WERI-Rb-1 (cell line): Measurements from ENCODE around the gene KCNAB1.

Experiments
- DNase-seq: peaks from one replicate; pipeline ENCODE4 v3.0.0-alpha.2; 2020
- H3K27ac ChIP-seq: fragments of 250-450 bp; sonication (Bioruptor Pico); 2 replicates; pipeline ENCODE4 v1.5.1; 2020; ENCODE audit warnings: mild to moderate bottlenecking, moderate library complexity
- H3K27me3 ChIP-seq: fragments of 250-450 bp; sonication (Bioruptor Pico); 2 replicates; pipeline ENCODE4 v1.5.1; 2021; ENCODE audit warnings: mild to moderate bottlenecking, low read depth, moderate library complexity; ENCODE audit not compliant: insufficient read depth, severe bottlenecking
- H3K36me3 ChIP-seq: fragments of 250-450 bp; sonication (Bioruptor Pico); 2 replicates; pipeline ENCODE4 v1.5.1; 2020; ENCODE audit warnings: mild to moderate bottlenecking, moderate library complexity
- H3K4me3 ChIP-seq: 2 replicates; pipeline ENCODE4 v1.5.1; 2011; ENCODE audit warnings: low read depth, mild to moderate bottlenecking, control low read depth, low read length
- H3K9me3 ChIP-seq: fragments of 250-450 bp; sonication (Bioruptor Pico); 2 replicates; pipeline ENCODE4 v1.5.1; 2021; ENCODE audit warnings: mild to moderate bottlenecking, moderate library complexity; ENCODE audit not compliant: severe bottlenecking
- TF ChIP-seq, protein P1 (sequence below): IDR thresholded peaks from 2 replicates; pipeline ENCODE4 v1.5.1; 2011; ENCODE audit warnings: low read depth, mild to moderate bottlenecking, control low read depth, inconsistent platforms, low read length

Gene KCNAB1

DNA sequence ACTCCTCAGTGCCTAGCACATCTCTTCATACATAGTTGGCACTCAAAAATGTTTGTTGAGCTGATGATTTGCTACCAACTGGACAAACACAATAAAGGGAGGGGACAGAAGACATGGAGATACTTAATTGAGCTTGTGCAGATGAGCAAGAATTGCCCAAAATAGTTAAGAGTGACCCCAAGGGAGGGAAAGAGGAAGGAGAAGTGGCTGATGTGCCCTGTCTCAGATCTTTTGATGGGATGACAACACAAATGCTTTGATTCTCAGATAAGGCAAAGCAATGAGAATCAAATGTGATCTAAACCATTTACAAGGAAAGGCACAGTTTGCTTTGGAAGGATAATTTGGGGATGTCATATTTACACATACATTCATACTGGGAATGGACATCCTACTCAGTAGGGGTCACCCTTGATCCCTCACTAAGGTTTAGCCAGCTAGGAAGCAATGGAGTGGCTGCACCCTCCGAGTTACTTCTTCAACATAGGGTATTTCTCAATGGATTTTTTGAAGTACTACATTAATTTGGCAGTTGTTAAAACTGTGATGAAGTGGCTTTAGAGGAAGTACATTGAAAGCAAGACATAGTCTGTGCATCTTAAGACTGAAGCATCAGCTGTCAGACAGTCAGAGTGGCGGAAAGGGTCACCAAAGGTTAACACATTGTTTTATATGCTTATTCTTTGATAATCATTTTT, 456.4 kb downstream of the KCNAB1 start:
- H3K9me3 ChIP-seq = no peaks in the 10 kb centered on the region
- H3K27ac ChIP-seq = no peak overlapping the region
- TF ChIP-seq, protein P1, sequence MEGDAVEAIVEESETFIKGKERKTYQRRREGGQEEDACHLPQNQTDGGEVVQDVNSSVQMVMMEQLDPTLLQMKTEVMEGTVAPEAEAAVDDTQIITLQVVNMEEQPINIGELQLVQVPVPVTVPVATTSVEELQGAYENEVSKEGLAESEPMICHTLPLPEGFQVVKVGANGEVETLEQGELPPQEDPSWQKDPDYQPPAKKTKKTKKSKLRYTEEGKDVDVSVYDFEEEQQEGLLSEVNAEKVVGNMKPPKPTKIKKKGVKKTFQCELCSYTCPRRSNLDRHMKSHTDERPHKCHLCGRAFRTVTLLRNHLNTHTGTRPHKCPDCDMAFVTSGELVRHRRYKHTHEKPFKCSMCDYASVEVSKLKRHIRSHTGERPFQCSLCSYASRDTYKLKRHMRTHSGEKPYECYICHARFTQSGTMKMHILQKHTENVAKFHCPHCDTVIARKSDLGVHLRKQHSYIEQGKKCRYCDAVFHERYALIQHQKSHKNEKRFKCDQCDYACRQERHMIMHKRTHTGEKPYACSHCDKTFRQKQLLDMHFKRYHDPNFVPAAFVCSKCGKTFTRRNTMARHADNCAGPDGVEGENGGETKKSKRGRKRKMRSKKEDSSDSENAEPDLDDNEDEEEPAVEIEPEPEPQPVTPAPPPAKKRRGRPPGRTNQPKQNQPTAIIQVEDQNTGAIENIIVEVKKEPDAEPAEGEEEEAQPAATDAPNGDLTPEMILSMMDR = no peak
- H3K4me3 ChIP-seq = no peak overlapping the region
- no peaks in the 10 kb centered on the region for H3K36me3 ChIP-seq
- H3K27me3 ChIP-seq = no peaks in the 10 kb centered on the region
- no peak for DNase-seq

DNA sequence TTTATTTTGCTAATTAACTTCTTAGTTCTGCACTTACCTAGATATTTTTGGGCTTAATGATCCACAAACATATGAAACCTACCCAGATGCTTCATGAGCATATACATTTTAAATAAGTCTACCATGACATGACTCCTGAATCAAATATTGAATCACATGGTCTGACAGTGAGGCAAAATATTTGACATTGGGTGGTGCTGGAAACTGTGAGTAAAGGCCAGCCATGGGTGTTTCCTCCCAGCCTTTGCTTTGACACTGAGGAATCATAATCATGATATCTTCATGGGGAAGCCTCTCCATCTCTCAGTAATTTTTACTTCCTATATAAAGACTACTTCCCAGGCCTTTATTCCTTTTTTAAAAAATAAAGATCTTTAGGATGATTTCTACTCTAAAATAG, 457.4 kb downstream of the KCNAB1 start:
- no peak overlapping the region for H3K27ac ChIP-seq
- H3K27me3 ChIP-seq = no peaks in the 10 kb centered on the region
- H3K9me3 ChIP-seq = no peaks in the 10 kb centered on the region
- H3K36me3 ChIP-seq = no peaks in the 10 kb centered on the region
- no peak for DNase-seq
- H3K4me3 ChIP-seq = no peak overlapping the region
- TF ChIP-seq, protein P1 = no peak

DNA sequence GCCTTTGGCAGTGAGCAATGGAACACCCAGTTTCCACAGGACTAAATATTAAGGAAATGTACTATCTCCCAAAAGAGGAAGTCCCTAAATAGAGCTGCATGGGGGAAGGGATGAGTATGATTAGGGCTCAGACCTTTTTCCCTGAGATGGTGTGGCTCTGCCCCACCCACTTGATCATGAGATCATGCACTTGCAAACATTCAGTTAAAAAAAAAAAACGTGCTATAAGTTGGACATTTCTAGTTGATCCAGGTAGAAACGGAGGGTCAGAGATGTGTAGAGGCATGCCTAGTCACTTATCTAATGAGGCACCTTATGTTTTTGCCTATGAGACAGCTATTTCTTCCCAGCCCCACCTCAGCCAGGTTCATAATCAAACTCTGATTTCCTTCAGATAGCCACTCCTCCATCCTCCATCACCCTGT, 459.1 kb downstream of the KCNAB1 start:
- Histone ChIP-seq H3K36me3 (no peaks in the 10 kb centered on the region), H3K9me3 (no peaks in the 10 kb centered on the region), H3K4me3 (no peak overlapping the region), H3K27me3 (no peaks in the 10 kb centered on the region), H3K27ac (no peak overlapping the region)
- no peak for DNase-seq
- TF ChIP-seq, protein P1 = no peak

DNA sequence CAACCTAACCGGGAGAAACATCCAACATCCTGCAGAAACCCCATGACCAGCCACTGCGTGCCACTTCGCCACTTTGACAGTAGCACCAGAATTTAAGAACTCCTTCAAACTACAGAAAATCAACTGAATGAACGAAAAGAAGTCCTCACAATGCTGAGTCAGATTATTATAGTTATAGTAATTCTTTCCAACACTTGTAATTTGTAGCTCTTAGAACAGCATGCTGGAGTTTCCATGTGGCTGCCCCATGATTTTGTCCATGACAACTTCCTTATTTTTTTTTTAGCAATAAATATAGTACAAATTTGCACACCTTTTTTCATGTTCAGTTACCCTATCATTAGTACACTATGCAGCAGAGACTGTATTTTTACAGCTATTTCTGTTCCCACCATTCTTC, 460.7 kb downstream of the KCNAB1 start:
- H3K4me3 ChIP-seq = no peak overlapping the region
- H3K36me3 ChIP-seq = no peaks in the 10 kb centered on the region
- no peaks in the 10 kb centered on the region for H3K27me3 ChIP-seq
- no peaks in the 10 kb centered on the region for H3K9me3 ChIP-seq
- TF ChIP-seq, protein P1 = no peak
- DNase-seq = no peak
- H3K27ac ChIP-seq = no peak overlapping the region

DNA sequence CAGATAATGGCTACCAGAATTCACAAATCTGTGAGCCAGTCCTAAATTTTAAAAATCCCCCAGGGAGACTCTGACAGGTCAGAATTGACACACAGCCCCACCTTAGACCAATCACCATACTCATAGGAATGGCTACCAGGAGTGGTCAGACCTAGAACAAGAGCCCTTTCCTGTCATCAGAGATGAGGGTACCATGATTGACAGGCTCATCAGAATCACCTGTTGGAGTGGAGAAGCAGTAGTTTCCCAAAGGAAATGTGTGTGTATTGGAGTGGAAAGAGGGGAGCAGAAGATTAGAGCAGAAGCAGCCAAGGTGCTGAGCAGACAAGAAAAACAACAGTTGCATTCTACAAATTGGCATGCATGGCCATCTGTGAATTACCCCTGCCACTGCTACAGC, 461.6 kb downstream of the KCNAB1 start:
- no peaks in the 10 kb centered on the region for H3K27me3 ChIP-seq
- no peak for DNase-seq

More for the DNA sequence above, 461.6 kb downstream of the KCNAB1 start:
- Histone ChIP-seq H3K36me3 (no peaks in the 10 kb centered on the region), H3K9me3 (no peaks in the 10 kb centered on the region), H3K27ac (no peak overlapping the region), H3K4me3 (no peak overlapping the region)
- TF ChIP-seq, protein P1 = no peak
